OCI-LY3 (cell line): Measurements from ENCODE around the gene NEO1.

Source experiments
- H2AFZ ChIP-seq: fragments of 200-600, 300-600 bp; shearing (Covaris generic); 2 replicates; pipeline ENCODE4 v1.6.0; 2014; ENCODE audit warnings: antibody characterized with exemption, low read depth, low read length
- H3K27ac ChIP-seq: fragments of 200-600, 300-600 bp; sonication (generic); 2 replicates; pipeline ENCODE4 v1.5.1; 2014; ENCODE audit warnings: mild to moderate bottlenecking, low read length, moderate library complexity, mixed read lengths
- H3K27me3 ChIP-seq: fragments of 200-600, 300-600 bp; sonication (generic); 2 replicates; pipeline ENCODE4 v1.6.1; 2014; ENCODE audit warnings: low read depth, low read length, mixed read lengths
- H3K36me3 ChIP-seq: fragments of 200-600, 300-600 bp; sonication (generic); replicated peaks from 2 replicates; pipeline ENCODE3; 2014; ENCODE audit warnings: low read depth, low read length, mixed read lengths
- H3K4me1 ChIP-seq: fragments of 300-600, 200-600 bp; sonication (generic); 2 replicates; pipeline ENCODE4 v1.6.1; 2014; ENCODE audit warnings: low read length, mixed read lengths
- H3K4me2 ChIP-seq: fragments of 200-600, 300-600 bp; sonication (generic); 2 replicates; pipeline ENCODE4 v1.6.1; 2014; ENCODE audit warnings: low read length, mixed read lengths
- H3K4me3 ChIP-seq: fragments of 300-600, 200-600 bp; sonication (generic); 2 replicates; pipeline ENCODE4 v1.5.1; 2014; ENCODE audit warnings: antibody characterized with exemption, mild to moderate bottlenecking, low read length, moderate library complexity
- H3K79me2 ChIP-seq: fragments of 300-600, 200-600 bp; shearing (Covaris generic); 2 replicates; pipeline ENCODE4 v1.6.1; 2014; ENCODE audit warnings: mild to moderate bottlenecking, low read length, mixed read lengths
- H3K9ac ChIP-seq: fragments of 300-600, 200-600 bp; shearing (Covaris generic); 2 replicates; pipeline ENCODE4 v1.6.0; 2014; ENCODE audit warnings: mild to moderate bottlenecking, low read length, moderate library complexity
- H3K9me3 ChIP-seq: fragments of 200-600, 300-600 bp; shearing (Covaris generic); 2 replicates; pipeline ENCODE4 v1.6.1; 2014; ENCODE audit warnings: low read length, mixed read lengths; ENCODE audit not compliant: insufficient read depth
- H4K20me1 ChIP-seq: fragments of 200-600, 300-600 bp; sonication (generic); 2 replicates; pipeline ENCODE4 v1.6.1; 2016; ENCODE audit warnings: low read length, mixed read lengths; ENCODE audit not compliant: insufficient read depth
- CTCF ChIP-seq: fragments of 200-600, 300-600 bp; sonication (generic); IDR thresholded peaks from 2 replicates; pipeline ENCODE4 v1.5.1; 2014; ENCODE audit warnings: antibody characterized with exemption, low read length, low read depth
- EZH2phosphoT487 ChIP-seq: fragments of 200-600 bp; shearing (Covaris generic); IDR thresholded peaks from 2 replicates; pipeline ENCODE4 v1.6.1; 2018; ENCODE audit warnings: antibody characterized with exemption, mixed run types, low read depth

NEO1 gene

GRCh38 chr15:73024168-73024567 is 28.1 kb upstream of the NEO1 start:
- Histone ChIP-seq H3K79me2 (no peaks in the 10 kb centered on the region), H3K9me3 (no peaks in the 10 kb centered on the region), H3K9ac (no peak overlapping the region), H3K27me3 (peaks cover 14% of the 10 kb centered on the region), H4K20me1 (no peaks in the 10 kb centered on the region), H2AFZ (no peak overlapping the region), H3K4me1 (no peaks in the 10 kb centered on the region), H3K4me2 (no peak overlapping the region), H3K4me3 (no peak overlapping the region), H3K36me3 (no peaks in the 10 kb centered on the region), H3K27ac (no peak overlapping the region)
- TF ChIP-seq EZH2phosphoT487 (no peak), CTCF (no peak)

GRCh38 chr15:73026511-73027054 is 25.7 kb upstream of the NEO1 start:
- Histone ChIP-seq H3K36me3 (no peaks in the 10 kb centered on the region), H2AFZ (no peak overlapping the region), H3K9me3 (no peaks in the 10 kb centered on the region), H3K27ac (no peak overlapping the region), H3K79me2 (no peaks in the 10 kb centered on the region), H3K9ac (no peak overlapping the region), H4K20me1 (no peaks in the 10 kb centered on the region), H3K4me1 (no peaks in the 10 kb centered on the region), H3K27me3 (peaks cover 30% of the 10 kb centered on the region), H3K4me2 (no peak overlapping the region), H3K4me3 (no peak overlapping the region)
- TF ChIP-seq EZH2phosphoT487 (no peak), CTCF (no peak)

DNA sequence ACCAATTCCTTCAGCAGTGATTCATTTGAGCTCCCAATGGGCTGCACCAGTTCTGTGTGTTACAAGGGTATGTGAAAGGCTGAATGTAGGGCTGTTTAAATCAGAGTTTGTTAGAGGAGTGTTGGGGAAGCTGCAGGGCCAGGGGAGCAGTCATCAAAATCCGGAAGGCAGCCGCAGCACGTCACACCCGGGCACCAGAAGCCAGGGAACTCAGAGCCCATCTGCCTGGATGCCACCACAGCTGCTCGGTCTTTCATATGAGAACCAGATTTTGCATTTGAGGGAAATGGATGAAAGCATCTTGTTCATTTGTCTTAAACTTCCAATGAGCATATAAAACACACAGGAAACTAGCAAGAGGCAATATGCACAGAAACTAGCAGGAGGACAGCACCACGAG is 24.2 kb upstream of the NEO1 start:
- Histone ChIP-seq H3K9me3 (no peaks in the 10 kb centered on the region), H2AFZ (no peak overlapping the region), H3K27ac (no peak overlapping the region), H4K20me1 (no peaks in the 10 kb centered on the region), H3K4me1 (no peaks in the 10 kb centered on the region), H3K9ac (no peak overlapping the region), H3K79me2 (no peaks in the 10 kb centered on the region), H3K4me3 (no peak overlapping the region), H3K27me3 (peaks cover 32% of the 10 kb centered on the region), H3K4me2 (no peak overlapping the region), H3K36me3 (no peaks in the 10 kb centered on the region)
- no peak for TF ChIP-seq EZH2phosphoT487

- H3K27ac ChIP-seq, result no peak overlapping the region
- H3K4me3 ChIP-seq, result no peak overlapping the region
- H3K9me3 ChIP-seq, result no peaks in the 10 kb centered on the region
- H3K36me3 ChIP-seq, result no peaks in the 10 kb centered on the region
- no peak overlapping the region for H3K4me2 ChIP-seq
- H4K20me1 ChIP-seq, result no peaks in the 10 kb centered on the region
- H3K9ac ChIP-seq, result no peak overlapping the region
- H3K4me1 ChIP-seq, result no peaks in the 10 kb centered on the region
- no peaks in the 10 kb centered on the region for H3K79me2 ChIP-seq
- TF ChIP-seq EZH2phosphoT487 (no peak), CTCF (no peak)
- H3K27me3 ChIP-seq, result peaks cover 32% of the 10 kb centered on the region
- H2AFZ ChIP-seq, result no peak overlapping the region
These were observed 23.3 kb upstream of the NEO1 start for GRCh38 chr15:73028831-73029451.
